ENCODE measurements around the gene CAMTA1. TPM values are rescaled to one million over a fixed set of nuclear protein-coding genes. Genes with fewer than 3 reads are reported as not detected.
"Not testable (repeated sequence)": the region's sequence is repeated elsewhere in the genome, so short reads cannot be mapped to it uniquely, and the experiment has no call there.

CAMTA1 gene
- total RNA-seq, 2 experiments from 2014 or later, result 43.9 to 73.3 TPM

DNA sequence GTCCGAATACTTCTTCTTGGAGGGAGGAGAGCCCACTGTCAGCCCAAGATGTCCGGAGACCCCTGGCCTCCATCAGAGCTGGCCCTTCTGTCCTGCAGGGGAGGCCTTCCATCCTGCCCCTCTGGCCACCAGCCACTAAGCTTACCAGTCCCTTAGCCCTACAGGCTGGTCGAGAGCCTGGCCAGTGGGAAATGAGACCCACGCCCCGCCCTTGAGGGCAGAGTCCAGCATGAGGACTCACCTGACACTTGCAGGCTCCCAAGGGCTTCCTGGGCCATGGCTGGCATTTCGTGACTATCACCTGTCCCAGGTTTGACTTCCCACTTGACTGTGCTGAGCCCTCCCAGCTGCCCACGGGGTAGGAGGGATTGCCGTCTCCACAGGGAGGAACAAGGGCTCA is 624.0 kb downstream of the CAMTA1 start:
- Histone ChIP-seq H3K9me2 (ENCODE audit: insufficient read depth, low read length) (no peaks in the 10 kb centered on the region), H3K4me2 (ENCODE audit: low read length) (no peak overlapping the region), H3K9me3 (ENCODE audit: low read length) (no peaks in the 10 kb centered on the region), H2AFZ (ENCODE audit: low read length) (no peak overlapping the region), H3K4me1 (ENCODE audit: insufficient read depth, low read length, poor library complexity, severe bottlenecking) (peaks cover 9% of the 10 kb centered on the region), H3K27ac (ENCODE audit: low read depth, low read length, poor library complexity, severe bottlenecking) (no peak overlapping the region), H3K79me2 (ENCODE audit: insufficient read depth, low read depth, low read length) (no peaks in the 10 kb centered on the region), H3K4me3 (ENCODE audit: low read depth, low read length, poor library complexity, severe bottlenecking) (no peak overlapping the region), H3K36me3 (ENCODE audit: insufficient read depth, low read length) (no peaks in the 10 kb centered on the region), H4K20me1 (ENCODE audit: insufficient read depth, low read length) (no peaks in the 10 kb centered on the region)
- TF ChIP-seq, protein P1, sequence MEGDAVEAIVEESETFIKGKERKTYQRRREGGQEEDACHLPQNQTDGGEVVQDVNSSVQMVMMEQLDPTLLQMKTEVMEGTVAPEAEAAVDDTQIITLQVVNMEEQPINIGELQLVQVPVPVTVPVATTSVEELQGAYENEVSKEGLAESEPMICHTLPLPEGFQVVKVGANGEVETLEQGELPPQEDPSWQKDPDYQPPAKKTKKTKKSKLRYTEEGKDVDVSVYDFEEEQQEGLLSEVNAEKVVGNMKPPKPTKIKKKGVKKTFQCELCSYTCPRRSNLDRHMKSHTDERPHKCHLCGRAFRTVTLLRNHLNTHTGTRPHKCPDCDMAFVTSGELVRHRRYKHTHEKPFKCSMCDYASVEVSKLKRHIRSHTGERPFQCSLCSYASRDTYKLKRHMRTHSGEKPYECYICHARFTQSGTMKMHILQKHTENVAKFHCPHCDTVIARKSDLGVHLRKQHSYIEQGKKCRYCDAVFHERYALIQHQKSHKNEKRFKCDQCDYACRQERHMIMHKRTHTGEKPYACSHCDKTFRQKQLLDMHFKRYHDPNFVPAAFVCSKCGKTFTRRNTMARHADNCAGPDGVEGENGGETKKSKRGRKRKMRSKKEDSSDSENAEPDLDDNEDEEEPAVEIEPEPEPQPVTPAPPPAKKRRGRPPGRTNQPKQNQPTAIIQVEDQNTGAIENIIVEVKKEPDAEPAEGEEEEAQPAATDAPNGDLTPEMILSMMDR (conservative IDR thresholded peaks at IDR 0.05; ENCODE audit: low read length), result no peak
- TF ChIP-seq EZH2phosphoT487 (IDR thresholded peaks at IDR 0.05; ENCODE audit: borderline replicate concordance, low read depth, low read length), result no peak
- ChIA-PET CTCF (ENCODE audit: unreplicated experiment) (no interaction called here), POLR2A (interaction anchor here (0.6 kb wide), 1 partner anchor 17 kb away, joined by 5 read pairs; no protein-coding TSS in a partner anchor)
- no TSS peak for BruUV-seq (replicated peaks)
- no peak for DNase-seq (ENCODE audit: low spot score)
- intact Hi-C loops (cut with micrococcal nuclease; ENCODE audit: unreplicated experiment), result no loop called here

GRCh38 chr1:7410156-7410555 is 624.9 kb downstream of the CAMTA1 start:
- no peak overlapping the region for H3K27ac ChIP-seq (ENCODE audit: low read depth, low read length, poor library complexity, severe bottlenecking)
- TF ChIP-seq, protein P1 (conservative IDR thresholded peaks at IDR 0.05; ENCODE audit: low read length), result no peak
- TF ChIP-seq EZH2phosphoT487 (IDR thresholded peaks at IDR 0.05; ENCODE audit: borderline replicate concordance, low read depth, low read length), result no peak
- H3K4me2 ChIP-seq (ENCODE audit: low read length), result no peak overlapping the region
- intact Hi-C loops (cut with micrococcal nuclease; ENCODE audit: unreplicated experiment), result no loop called here
- no TSS peak for BruUV-seq (replicated peaks)
- H3K4me1 ChIP-seq (ENCODE audit: insufficient read depth, low read length, poor library complexity, severe bottlenecking), result peaks cover 9% of the 10 kb centered on the region
- no peaks in the 10 kb centered on the region for H3K79me2 ChIP-seq (ENCODE audit: insufficient read depth, low read depth, low read length)
- H3K36me3 ChIP-seq (ENCODE audit: insufficient read depth, low read length), result no peaks in the 10 kb centered on the region
- H3K4me3 ChIP-seq (ENCODE audit: low read depth, low read length, poor library complexity, severe bottlenecking), result no peak overlapping the region
- ChIA-PET CTCF (ENCODE audit: unreplicated experiment) (no interaction called here), POLR2A (no interaction called here)
- no peak for DNase-seq (ENCODE audit: low spot score)
- no peaks in the 10 kb centered on the region for H4K20me1 ChIP-seq (ENCODE audit: insufficient read depth, low read length)
- H3K9me3 ChIP-seq (ENCODE audit: low read length), result no peaks in the 10 kb centered on the region
- H2AFZ ChIP-seq (ENCODE audit: low read length), result no peak overlapping the region
- no peaks in the 10 kb centered on the region for H3K9me2 ChIP-seq (ENCODE audit: insufficient read depth, low read length)

DNA sequence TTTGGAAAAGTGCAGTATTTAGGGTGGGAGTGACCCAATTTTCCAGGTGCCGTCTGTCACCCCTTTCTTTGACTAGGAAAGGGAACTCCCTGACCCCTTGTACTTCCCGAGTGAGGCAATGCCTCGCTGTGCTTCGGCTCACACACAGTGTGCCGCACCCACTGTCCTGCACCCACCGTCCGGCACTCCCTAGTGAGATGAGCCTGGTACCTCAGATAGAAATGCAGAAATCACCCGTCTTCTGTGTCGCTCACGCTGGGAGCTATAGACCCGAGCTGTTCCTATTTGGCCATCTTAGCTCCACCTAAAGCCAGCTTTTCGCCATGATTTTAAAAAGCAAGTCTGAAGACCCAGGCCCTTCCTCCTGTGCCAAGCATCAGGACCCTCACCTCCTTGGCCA is 632.4 kb downstream of the CAMTA1 start:
- BruUV-seq (replicated peaks); H3K9me3 ChIP-seq (ENCODE audit: low read length); H3K27ac ChIP-seq (ENCODE audit: low read depth, low read length, poor library complexity, severe bottlenecking); H3K79me2 ChIP-seq (ENCODE audit: insufficient read depth, low read depth, low read length); H3K4me3 ChIP-seq (ENCODE audit: low read depth, low read length, poor library complexity, severe bottlenecking); CTCF ChIA-PET (ENCODE audit: unreplicated experiment); H4K20me1 ChIP-seq (ENCODE audit: insufficient read depth, low read length); H3K9me2 ChIP-seq (ENCODE audit: insufficient read depth, low read length); H3K36me3 ChIP-seq (ENCODE audit: insufficient read depth, low read length); H2AFZ ChIP-seq (ENCODE audit: low read length); DNase-seq (ENCODE audit: low spot score); intact Hi-C loops (cut with micrococcal nuclease; ENCODE audit: unreplicated experiment); H3K4me1 ChIP-seq (ENCODE audit: insufficient read depth, low read length, poor library complexity, severe bottlenecking); H3K4me2 ChIP-seq (ENCODE audit: low read length); POLR2A ChIA-PET: not testable (repeated sequence)
